C4-2B (cell line): ENCODE data around the gene ZNF780B.

Experiments
- CTCF ChIP-seq: fragments of 450-650 bp; conservative IDR thresholded peaks from 2 replicates; pipeline ENCODE4 v1.5.1; 2017; ENCODE audit warnings: mild to moderate bottlenecking
- ZFX ChIP-seq: fragments of 450-650 bp; IDR thresholded peaks from 2 replicates; pipeline ENCODE4 v1.6.1; 2017

- TF ChIP-seq CTCF (no peak), ZFX (no peak)
These were observed 68.9 kb downstream of the ZNF780B start for GRCh38 chr19:39987167-39987566.
